Neural cell (in vitro differentiated cells): ENCODE measurements around the gene UMODL1.

Experiments used
- EZH2 ChIP-seq: fragments of 200-600, 300-800 bp; shearing (Covaris generic), sonication (generic); IDR thresholded peaks from 2 replicates; pipeline ENCODE4 v1.6.1; 2014; ENCODE audit warnings: antibody characterized with exemption, low read length, borderline replicate concordance, mild to moderate bottlenecking; ENCODE audit not compliant: insufficient read depth, poor library complexity, severe bottlenecking
- MXI1 ChIP-seq: fragments of 450-650 bp; conservative IDR thresholded peaks from 2 replicates; pipeline ENCODE4 v1.6.1; 2014; ENCODE audit warnings: antibody characterized with exemption, mild to moderate bottlenecking; ENCODE audit not compliant: poor library complexity, severe bottlenecking
- POLR2AphosphoS5 ChIP-seq: IDR thresholded peaks from 2 replicates; pipeline ENCODE4 v1.6.1; 2012
- SMC3 ChIP-seq: fragments of 450-650 bp; conservative IDR thresholded peaks from 2 replicates; pipeline ENCODE4 v1.6.1; 2014; ENCODE audit warnings: antibody characterized with exemption, mild to moderate bottlenecking, moderate library complexity; ENCODE audit not compliant: poor library complexity
- TF ChIP-seq, protein P1 (sequence below): fragments of 450-650 bp; IDR thresholded peaks from 2 replicates; pipeline ENCODE4 v1.5.1; 2014; ENCODE audit warnings: antibody characterized with exemption, mild to moderate bottlenecking, moderate library complexity; ENCODE audit not compliant: poor library complexity, severe bottlenecking

DNA sequence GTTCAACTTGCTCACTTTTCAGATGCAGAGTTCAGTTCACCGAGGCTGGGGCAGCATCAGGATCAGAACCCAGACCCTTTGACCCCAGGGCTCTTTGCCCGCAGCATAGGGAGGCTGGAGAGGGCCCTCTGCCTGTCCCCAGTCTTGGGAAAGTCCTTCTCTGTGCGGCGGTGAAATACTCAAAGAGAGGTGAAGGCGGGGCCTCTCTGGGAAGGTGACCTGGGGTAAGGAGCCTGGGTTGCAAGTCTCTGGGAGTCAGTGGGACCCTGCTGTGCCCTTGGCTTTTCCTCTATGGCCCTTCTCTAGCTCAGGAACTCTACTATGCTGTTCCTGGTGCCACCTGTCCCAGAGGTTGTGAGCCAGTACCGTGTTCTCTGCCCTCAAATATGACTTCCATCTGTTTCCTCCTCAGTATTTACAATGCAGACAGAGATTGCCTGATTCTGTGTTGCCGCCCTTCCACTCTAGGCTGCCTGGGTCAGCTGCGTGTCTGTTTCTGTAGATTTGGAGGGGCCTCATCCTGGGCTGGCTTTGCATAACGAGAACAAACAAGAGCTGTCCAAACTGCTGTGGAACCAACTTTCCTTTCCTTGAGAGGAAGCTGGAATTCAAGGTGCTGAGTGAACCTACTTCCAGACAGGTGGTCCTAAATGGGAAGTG, 42.2 kb upstream of the UMODL1 start:
- TF ChIP-seq, protein P1, sequence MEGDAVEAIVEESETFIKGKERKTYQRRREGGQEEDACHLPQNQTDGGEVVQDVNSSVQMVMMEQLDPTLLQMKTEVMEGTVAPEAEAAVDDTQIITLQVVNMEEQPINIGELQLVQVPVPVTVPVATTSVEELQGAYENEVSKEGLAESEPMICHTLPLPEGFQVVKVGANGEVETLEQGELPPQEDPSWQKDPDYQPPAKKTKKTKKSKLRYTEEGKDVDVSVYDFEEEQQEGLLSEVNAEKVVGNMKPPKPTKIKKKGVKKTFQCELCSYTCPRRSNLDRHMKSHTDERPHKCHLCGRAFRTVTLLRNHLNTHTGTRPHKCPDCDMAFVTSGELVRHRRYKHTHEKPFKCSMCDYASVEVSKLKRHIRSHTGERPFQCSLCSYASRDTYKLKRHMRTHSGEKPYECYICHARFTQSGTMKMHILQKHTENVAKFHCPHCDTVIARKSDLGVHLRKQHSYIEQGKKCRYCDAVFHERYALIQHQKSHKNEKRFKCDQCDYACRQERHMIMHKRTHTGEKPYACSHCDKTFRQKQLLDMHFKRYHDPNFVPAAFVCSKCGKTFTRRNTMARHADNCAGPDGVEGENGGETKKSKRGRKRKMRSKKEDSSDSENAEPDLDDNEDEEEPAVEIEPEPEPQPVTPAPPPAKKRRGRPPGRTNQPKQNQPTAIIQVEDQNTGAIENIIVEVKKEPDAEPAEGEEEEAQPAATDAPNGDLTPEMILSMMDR: no peak
- no peak for TF ChIP-seq POLR2AphosphoS5
- TF ChIP-seq EZH2: no peak
- no peak for TF ChIP-seq MXI1
- TF ChIP-seq SMC3: no peak
